HUES6 (cell line): ENCODE results near the gene TRIM24.

ENCODE experiments used
- H3K27ac ChIP-seq: 2 replicates; pipeline ENCODE4 v1.7.0; 2013; ENCODE audit warnings: low read depth, mild to moderate bottlenecking, low read length, inconsistent platforms
- H3K27me3 ChIP-seq: 2 replicates; pipeline ENCODE4 v1.6.1; 2013; ENCODE audit warnings: low read length; ENCODE audit not compliant: control insufficient read depth, insufficient read depth
- H3K36me3 ChIP-seq: 2 replicates; pipeline ENCODE4 v1.6.1; 2013; ENCODE audit warnings: low read length; ENCODE audit not compliant: control insufficient read depth, insufficient read depth
- H3K4me1 ChIP-seq: 2 replicates; pipeline ENCODE4 v1.6.1; 2013; ENCODE audit warnings: low read length; ENCODE audit not compliant: control insufficient read depth, insufficient read depth
- H3K4me3 ChIP-seq: 2 replicates; pipeline ENCODE4 v1.5.1; 2013; ENCODE audit warnings: low read depth, low read length
- H3K9ac ChIP-seq: one replicate; pipeline ENCODE4 v1.6.1; 2013; ENCODE audit warnings: mild to moderate bottlenecking, low read length
- H3K9me3 ChIP-seq: 2 replicates; pipeline ENCODE4 v1.6.1; 2013; ENCODE audit warnings: low read depth, low read length; ENCODE audit not compliant: control insufficient read depth, insufficient read depth

Gene TRIM24

DNA sequence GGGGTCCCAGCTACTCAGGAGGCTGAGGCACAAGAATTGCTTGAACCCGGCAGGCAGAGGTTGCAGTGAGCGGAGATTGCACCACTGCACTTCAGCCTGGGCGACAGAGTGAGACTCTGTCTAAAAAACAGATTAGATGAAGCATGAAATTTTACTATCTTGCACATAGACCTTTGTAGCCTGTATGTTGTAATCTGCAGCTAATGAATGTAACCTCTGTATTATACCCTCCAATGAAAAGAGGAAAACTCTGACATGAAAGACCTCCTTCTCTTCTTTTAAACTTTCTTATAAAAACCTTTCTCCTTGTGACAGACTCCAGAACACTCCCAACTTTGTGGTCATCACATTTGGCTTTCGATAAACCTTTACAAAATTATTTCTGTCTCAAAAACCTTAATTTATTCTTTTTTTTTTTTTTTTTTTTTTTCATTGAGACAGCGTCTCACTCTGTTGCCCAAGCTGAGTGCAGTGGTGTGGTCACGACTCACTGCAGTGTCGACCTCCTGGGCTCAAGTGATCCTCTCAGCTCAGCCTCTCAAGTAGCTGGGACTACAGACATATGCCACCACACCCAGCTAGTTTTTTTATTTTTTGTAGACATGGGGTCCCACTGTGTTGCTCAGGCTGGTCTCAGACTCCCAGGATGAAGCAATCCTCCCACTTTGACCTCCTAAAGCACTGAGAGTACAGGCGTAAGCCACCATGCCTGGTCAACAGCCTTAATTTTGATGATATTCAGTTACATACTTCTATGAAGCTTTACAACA lies 143.7 kb downstream of the TRIM24 start:
- Histone ChIP-seq H3K4me3 (no peak overlapping the region), H3K4me1 (no peaks in the 10 kb centered on the region), H3K9me3 (peaks cover 5% of the 10 kb centered on the region), H3K27ac (no peak overlapping the region), H3K36me3 (no peaks in the 10 kb centered on the region), H3K27me3 (no peaks in the 10 kb centered on the region), H3K9ac (no peak overlapping the region)

- Histone ChIP-seq H3K36me3 (no peaks in the 10 kb centered on the region), H3K4me1 (no peaks in the 10 kb centered on the region)
Measured at GRCh38 chr7:138606236-138606635, 146.2 kb downstream of the TRIM24 start.

GRCh38 chr7:138607216-138608126 lies 147.4 kb downstream of the TRIM24 start:
- Histone ChIP-seq H3K4me3 (no peak overlapping the region), H3K4me1 (no peaks in the 10 kb centered on the region), H3K9ac (no peak overlapping the region), H3K27me3 (no peaks in the 10 kb centered on the region), H3K9me3 (peaks cover 16% of the 10 kb centered on the region), H3K27ac (no peak overlapping the region), H3K36me3 (no peaks in the 10 kb centered on the region)

More at GRCh38 chr7:138606236-138606635, 146.2 kb downstream of the TRIM24 start:
- Histone ChIP-seq H3K27me3 (no peaks in the 10 kb centered on the region), H3K9me3 (peaks cover 13% of the 10 kb centered on the region), H3K4me3 (no peak overlapping the region), H3K27ac (no peak overlapping the region), H3K9ac (no peak overlapping the region)

- no peaks in the 10 kb centered on the region for H3K27me3 ChIP-seq
Measured at GRCh38 chr7:138608275-138608674, 148.2 kb downstream of the TRIM24 start.

DNA sequence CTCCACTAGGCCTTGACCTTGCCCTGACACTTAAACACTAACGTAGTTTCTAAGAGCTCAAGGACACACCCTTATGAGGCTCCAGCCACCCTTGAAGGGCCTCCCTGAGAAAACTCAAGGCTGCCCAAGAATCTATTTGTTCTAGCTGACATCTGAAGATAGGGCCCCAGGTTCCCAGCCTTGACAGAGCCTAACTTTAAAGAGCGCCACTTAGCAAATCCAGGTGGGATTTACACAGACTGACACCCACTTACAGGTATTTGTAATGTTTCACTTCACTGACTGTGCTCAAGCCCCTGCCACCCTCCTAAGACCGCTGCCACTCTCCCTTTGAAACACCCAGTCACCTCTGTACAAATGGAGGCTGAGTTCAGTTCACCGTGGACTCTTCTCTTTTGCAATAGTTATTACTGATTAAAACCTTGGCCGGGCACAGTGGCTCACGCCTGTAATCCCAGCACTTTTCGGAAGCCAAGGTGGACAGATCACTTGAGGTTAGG lies 150.7 kb downstream of the TRIM24 start:
- Histone ChIP-seq H3K9me3 (peaks cover 15% of the 10 kb centered on the region), H3K4me3 (no peak overlapping the region), H3K9ac (no peak overlapping the region), H3K27me3 (no peaks in the 10 kb centered on the region), H3K27ac (no peak overlapping the region), H3K36me3 (no peaks in the 10 kb centered on the region), H3K4me1 (no peaks in the 10 kb centered on the region)

More at GRCh38 chr7:138608275-138608674, 148.2 kb downstream of the TRIM24 start:
- Histone ChIP-seq H3K9me3 (peaks cover 18% of the 10 kb centered on the region), H3K4me3 (no peak overlapping the region), H3K4me1 (no peaks in the 10 kb centered on the region), H3K9ac (no peak overlapping the region), H3K27ac (no peak overlapping the region), H3K36me3 (no peaks in the 10 kb centered on the region)

GRCh38 chr7:138613630-138614029 lies 153.6 kb downstream of the TRIM24 start:
- H3K9me3 ChIP-seq, result peaks cover 13% of the 10 kb centered on the region; the same call in 1 of the 2 replicates
- H3K4me3 ChIP-seq, result no peak overlapping the region
- H3K4me1 ChIP-seq, result no peaks in the 10 kb centered on the region
- no peak overlapping the region for H3K9ac ChIP-seq
- H3K27ac ChIP-seq, result no peak overlapping the region
- H3K27me3 ChIP-seq, result no peaks in the 10 kb centered on the region
- no peaks in the 10 kb centered on the region for H3K36me3 ChIP-seq

DNA sequence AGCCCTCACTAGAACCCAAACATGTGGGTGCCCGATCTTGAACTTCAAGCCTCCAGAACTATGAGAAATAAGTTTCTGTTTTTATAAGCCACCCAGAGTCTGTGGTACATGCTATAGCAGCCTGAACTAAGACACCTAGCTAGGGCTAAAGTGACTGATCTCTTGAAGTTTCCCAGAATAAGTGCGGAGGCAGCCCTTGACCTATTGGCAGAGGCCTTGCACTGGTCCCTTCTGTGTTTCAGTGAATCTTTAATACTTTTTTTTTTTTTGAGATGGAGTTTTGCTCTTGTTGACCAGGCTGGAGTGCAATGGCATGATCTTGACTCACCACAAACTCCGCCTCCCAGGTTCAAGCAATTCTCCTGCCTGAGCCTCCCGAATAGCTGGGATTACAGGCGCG lies 156.0 kb downstream of the TRIM24 start:
- H3K9me3 ChIP-seq, result peaks cover 6% of the 10 kb centered on the region; the same call in 1 of the 2 replicates

DNA sequence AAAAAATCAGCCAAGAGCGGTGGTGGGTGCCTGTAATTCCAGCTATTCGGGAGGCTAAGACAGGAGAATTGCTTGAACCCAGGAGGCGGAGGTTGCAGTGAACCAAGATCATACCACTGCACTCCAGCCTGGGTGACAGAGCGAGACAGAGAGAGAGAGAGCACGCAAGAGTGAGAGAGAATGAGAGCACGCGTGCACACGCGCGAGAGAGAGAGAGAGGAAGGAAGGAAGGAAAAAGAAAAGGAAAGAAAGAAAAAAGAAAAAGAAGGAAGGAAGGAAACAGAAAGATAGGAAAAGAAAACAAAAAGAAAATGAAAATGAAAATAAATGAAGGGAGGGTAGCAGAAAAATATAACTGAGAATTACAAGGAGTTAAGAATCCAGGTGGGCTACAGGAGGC lies 158.4 kb downstream of the TRIM24 start:
- no peak overlapping the region for H3K4me3 ChIP-seq
- H3K4me1 ChIP-seq, result no peaks in the 10 kb centered on the region
- no peaks in the 10 kb centered on the region for H3K27me3 ChIP-seq
- no peaks in the 10 kb centered on the region for H3K9me3 ChIP-seq
- H3K36me3 ChIP-seq, result no peaks in the 10 kb centered on the region
- H3K9ac ChIP-seq, result no peak overlapping the region
- H3K27ac ChIP-seq, result no peak overlapping the region

More for the DNA sequence above, 156.0 kb downstream of the TRIM24 start:
- no peaks in the 10 kb centered on the region for H3K4me1 ChIP-seq
- H3K4me3 ChIP-seq, result no peak overlapping the region
- no peaks in the 10 kb centered on the region for H3K27me3 ChIP-seq
- no peaks in the 10 kb centered on the region for H3K36me3 ChIP-seq
- H3K9ac ChIP-seq, result no peak overlapping the region
- H3K27ac ChIP-seq, result no peak overlapping the region

- H3K27me3 ChIP-seq, result no peaks in the 10 kb centered on the region
- no peak overlapping the region for H3K27ac ChIP-seq
- no peaks in the 10 kb centered on the region for H3K4me1 ChIP-seq
- H3K9me3 ChIP-seq, result no peaks in the 10 kb centered on the region
- no peak overlapping the region for H3K9ac ChIP-seq
- no peak overlapping the region for H3K4me3 ChIP-seq
- H3K36me3 ChIP-seq, result no peaks in the 10 kb centered on the region
Measured at GRCh38 chr7:138618933-138619332, 158.9 kb downstream of the TRIM24 start.

GRCh38 chr7:138622841-138623240 lies 162.8 kb downstream of the TRIM24 start:
- no peaks in the 10 kb centered on the region for H3K27me3 ChIP-seq
- no peak overlapping the region for H3K9ac ChIP-seq
- no peaks in the 10 kb centered on the region for H3K36me3 ChIP-seq
- H3K27ac ChIP-seq, result no peak overlapping the region
- peaks cover 6% of the 10 kb centered on the region for H3K4me1 ChIP-seq
- H3K4me3 ChIP-seq, result no peak overlapping the region
- no peaks in the 10 kb centered on the region for H3K9me3 ChIP-seq
